ENCODE data around the gene PTPRC. TPM values are rescaled to one million over a fixed set of nuclear protein-coding genes. Genes with fewer than 3 reads are reported as not detected.

PTPRC gene
- total and polyA plus RNA-seq, 2 donors (not counting 3 experiments of a cell fraction or from before 2014, with no cell fraction given): not detected

DNA sequence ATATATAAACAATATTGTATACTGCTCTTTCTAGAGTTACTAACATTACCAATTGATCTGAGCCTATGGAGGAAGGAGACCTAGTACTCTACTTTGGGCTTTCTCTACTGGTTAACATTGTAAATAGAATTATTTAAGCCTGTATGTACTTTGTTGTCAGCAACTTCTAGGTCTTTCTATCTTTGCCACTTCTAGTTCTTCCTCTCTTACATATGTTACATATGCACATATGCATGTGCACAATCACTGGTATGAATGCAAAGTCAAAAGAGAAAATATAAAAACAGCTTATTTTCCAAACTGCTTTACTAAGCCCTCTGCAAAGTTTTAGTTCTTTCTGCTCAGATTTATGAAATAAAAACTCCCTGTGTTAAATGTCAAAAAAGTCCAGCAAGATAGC is 84.3 kb downstream of the PTPRC start:
- H3K4me2 ChIP-seq (ENCODE audit: insufficient read depth, low read length): no peak overlapping the region
- no peak overlapping the region for H3K4me3 ChIP-seq (replicated peaks in 1 of 3; ENCODE audit: insufficient read depth in 1 of 3, low read depth in 1 of 3, low read length in 3 of 3)
- no peaks in the 10 kb centered on the region for H3K36me3 ChIP-seq (ENCODE audit: control insufficient read depth in 2 of 2, extremely low read depth in 1 of 2, insufficient read depth in 2 of 2, low read length in 2 of 2)
- H3K4me1 ChIP-seq (ENCODE audit: control insufficient read depth, extremely low read depth, insufficient read depth, low read length): peaks cover 8% of the 10 kb centered on the region
- dilution Hi-C loops (cut with MboI; ENCODE audit: extremely low pct_ligation_motif_present, low sequenced_read_pairs) (no loop called here), intact Hi-C loops (cut with micrococcal nuclease) (no loop called here)
- H2AFZ ChIP-seq (ENCODE audit: low read depth, low read length): no peak overlapping the region
- FAIRE-seq: no peak
- no peak for TF ChIP-seq JUN (IDR thresholded peaks at IDR 0.05; ENCODE audit: borderline replicate concordance, insufficient read depth, insufficient read length, low read depth)
- no peak for TF ChIP-seq MYC (IDR thresholded peaks at IDR 0.05; ENCODE audit: low read depth, low read length)
- TF ChIP-seq, protein P1, sequence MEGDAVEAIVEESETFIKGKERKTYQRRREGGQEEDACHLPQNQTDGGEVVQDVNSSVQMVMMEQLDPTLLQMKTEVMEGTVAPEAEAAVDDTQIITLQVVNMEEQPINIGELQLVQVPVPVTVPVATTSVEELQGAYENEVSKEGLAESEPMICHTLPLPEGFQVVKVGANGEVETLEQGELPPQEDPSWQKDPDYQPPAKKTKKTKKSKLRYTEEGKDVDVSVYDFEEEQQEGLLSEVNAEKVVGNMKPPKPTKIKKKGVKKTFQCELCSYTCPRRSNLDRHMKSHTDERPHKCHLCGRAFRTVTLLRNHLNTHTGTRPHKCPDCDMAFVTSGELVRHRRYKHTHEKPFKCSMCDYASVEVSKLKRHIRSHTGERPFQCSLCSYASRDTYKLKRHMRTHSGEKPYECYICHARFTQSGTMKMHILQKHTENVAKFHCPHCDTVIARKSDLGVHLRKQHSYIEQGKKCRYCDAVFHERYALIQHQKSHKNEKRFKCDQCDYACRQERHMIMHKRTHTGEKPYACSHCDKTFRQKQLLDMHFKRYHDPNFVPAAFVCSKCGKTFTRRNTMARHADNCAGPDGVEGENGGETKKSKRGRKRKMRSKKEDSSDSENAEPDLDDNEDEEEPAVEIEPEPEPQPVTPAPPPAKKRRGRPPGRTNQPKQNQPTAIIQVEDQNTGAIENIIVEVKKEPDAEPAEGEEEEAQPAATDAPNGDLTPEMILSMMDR (IDR thresholded peaks at IDR 0.05; ENCODE audit: extremely low read depth in 1 of 2, insufficient read depth in 1 of 2, low read depth in 1 of 2, low read length in 2 of 2): no peak
- TF ChIP-seq POLR2AphosphoS5 (IDR thresholded peaks at IDR 0.05; ENCODE audit: insufficient read depth, low read depth, low read length): no peak
- TF ChIP-seq, protein P2, sequence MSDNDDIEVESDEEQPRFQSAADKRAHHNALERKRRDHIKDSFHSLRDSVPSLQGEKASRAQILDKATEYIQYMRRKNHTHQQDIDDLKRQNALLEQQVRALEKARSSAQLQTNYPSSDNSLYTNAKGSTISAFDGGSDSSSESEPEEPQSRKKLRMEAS (IDR thresholded peaks at IDR 0.05; ENCODE audit: insufficient read depth, insufficient read length): no peak
- no peak for TF ChIP-seq POLR2A (IDR thresholded peaks at IDR 0.05; ENCODE audit: low read depth, low read length)
- no peak for TF ChIP-seq GATA2 (IDR thresholded peaks at IDR 0.05; ENCODE audit: insufficient read depth, insufficient read length, low read depth, low read length)
- TF ChIP-seq FOS (IDR thresholded peaks at IDR 0.05; ENCODE audit: borderline replicate concordance, insufficient read depth, low read length): no peak
- no peak for TF ChIP-seq EZH2 (IDR thresholded peaks at IDR 0.05; ENCODE audit: borderline replicate concordance, low read depth, low read length, severe bottlenecking)
- no peak for DNase-seq (ENCODE audit: low read depth, low spot score)
- H3K27me3 ChIP-seq (ENCODE audit: control insufficient read depth in 2 of 2, insufficient read depth in 2 of 2, low read length in 2 of 2): no peaks in the 10 kb centered on the region
- BruUV-seq (replicated peaks): no TSS peak
- H4K20me1 ChIP-seq (replicated peaks; ENCODE audit: control insufficient read depth, extremely low read depth, insufficient read depth, low read length): no peaks in the 10 kb centered on the region
- H3K9ac ChIP-seq (replicated peaks; ENCODE audit: extremely low read depth, insufficient read depth, low read length): no peak overlapping the region
- H3K9me3 ChIP-seq (replicated peaks; ENCODE audit: control insufficient read depth, insufficient read depth, low read length): no peaks in the 10 kb centered on the region
- CTCF ChIA-PET: interaction anchor here (1.1 to 1.4 kb wide), 3 partner anchors 21 to 60 kb away, joined by 3 to 4 read pairs (median 3); no protein-coding TSS in a partner anchor
- H3K9me1 ChIP-seq (replicated peaks; ENCODE audit: control insufficient read depth, extremely low read depth, insufficient read depth, low read length): no peaks in the 10 kb centered on the region
- H3K27ac ChIP-seq (ENCODE audit: insufficient read depth, low read depth, low read length): no peak overlapping the region
- no peaks in the 10 kb centered on the region for H3K79me2 ChIP-seq (ENCODE audit: control insufficient read depth, insufficient read depth, low read length)
- POLR2A ChIA-PET: no interaction called here
